ENCODE results near the gene MIER2. TPM values are rescaled to one million over a fixed set of nuclear protein-coding genes. Genes with fewer than 3 reads are reported as not detected.
"Not testable (repeated sequence)": the region's sequence is repeated elsewhere in the genome, so short reads cannot be mapped to it uniquely, and the experiment has no call there.

Gene MIER2
- total RNA-seq, 1 donor from 2014 or later: 27.9 TPM

DNA sequence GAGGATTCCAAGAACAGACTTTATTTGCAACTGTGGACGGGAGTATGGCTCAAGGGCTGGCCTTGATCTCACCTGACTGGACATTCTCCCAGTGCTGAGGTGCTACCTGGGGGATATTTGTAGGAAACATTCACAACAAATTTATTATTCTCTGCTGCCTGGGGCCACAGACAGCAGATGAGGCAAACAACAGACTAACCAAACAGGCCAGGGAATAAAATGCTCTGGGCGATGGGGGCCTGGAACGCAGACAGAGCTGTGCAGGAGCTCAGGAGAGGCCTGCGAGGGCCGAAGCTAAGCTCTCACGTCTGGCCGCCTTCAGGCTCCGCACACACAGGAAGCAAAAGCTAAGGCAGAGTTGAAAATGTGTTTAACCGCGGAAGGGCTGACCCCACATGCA, 61.2 kb downstream of the MIER2 start:
- no peak for DNase-seq (ENCODE audit: low spot score)

DNA sequence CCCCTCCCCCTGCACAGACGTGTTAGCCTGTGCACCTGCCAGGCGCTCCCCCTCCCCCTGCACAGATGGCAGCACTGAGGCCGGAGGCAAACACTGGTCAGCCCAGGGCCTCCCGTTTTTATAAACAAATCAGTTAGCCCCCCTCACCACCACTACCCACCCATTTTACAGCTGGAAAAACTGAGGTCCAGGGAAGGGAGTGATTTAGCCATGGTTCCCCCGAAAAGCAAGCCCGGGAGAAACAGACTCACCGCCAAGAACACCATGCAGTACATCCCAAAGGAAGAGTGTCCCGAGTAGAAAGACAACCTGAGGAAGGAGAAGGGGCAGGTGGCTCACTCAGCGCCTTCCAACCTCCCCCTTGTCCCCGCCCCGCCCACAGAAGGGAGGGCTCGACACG, 62.1 kb downstream of the MIER2 start:
- DNase-seq (ENCODE audit: low spot score): no peak

- DNase-seq (ENCODE audit: low spot score): no peak
Observed at GRCh38 chr19:281992-282391, 62.6 kb downstream of the MIER2 start.

DNA sequence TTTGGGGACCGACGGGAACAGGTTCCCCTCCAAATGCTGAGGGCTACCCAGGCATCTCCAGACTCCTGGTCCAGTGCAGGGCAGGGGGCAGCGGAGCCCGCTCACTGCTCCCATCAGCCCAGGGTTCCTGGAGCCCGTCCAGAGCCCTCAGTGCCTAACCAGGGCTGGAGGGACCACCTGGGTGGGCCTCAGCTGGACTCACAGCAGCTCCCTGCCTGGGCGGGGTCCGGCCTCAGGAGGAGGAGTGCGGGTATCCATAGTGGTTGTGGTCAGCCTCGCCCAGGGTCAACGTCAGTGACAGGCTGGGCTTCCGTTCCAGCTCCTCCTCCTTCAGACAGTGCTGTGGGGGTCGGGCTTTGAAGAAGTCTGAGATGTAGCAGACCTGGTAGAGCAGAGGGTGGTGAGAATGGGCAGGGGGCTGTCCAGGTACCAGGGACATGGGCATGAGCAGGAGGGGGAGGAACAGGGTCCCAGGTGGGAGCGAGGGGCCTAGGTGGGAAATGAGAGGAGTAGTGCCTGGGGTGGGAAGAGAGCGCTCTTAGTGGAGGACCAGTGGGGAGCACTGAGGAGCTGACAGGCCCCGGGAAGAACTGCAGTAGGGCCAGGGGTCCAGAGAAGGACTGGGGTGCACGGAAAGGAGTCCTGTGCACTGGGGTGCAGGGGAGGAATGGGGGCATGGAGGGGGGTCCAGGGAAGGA, 63.3 kb downstream of the MIER2 start:
- DNase-seq (ENCODE audit: low spot score): no peak

- DNase-seq (ENCODE audit: low spot score): no peak
Observed at GRCh38 chr19:280541-281009, 64.0 kb downstream of the MIER2 start.

GRCh38 chr19:279656-280055, 64.9 kb downstream of the MIER2 start:
- no peak for DNase-seq (ENCODE audit: low spot score)

DNA sequence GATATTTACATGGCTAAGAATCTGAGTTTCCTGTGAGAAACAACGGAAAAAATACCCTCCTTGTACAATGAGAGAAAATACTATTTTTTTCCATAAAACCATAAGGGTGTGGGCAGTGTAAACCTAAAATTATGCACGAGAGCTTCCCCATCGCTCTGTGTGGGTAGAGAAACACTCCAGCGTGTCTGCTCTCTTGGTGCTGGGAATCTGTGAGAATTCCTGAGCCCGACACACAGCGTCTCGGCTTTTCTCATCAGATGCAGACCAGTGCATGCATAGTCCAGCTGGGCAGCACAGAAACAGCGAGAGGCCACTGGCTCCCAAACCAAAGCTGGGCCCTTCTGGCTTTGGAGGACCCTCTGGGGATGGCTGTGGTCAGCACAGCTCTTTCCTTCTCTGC, 65.4 kb downstream of the MIER2 start:
- no peak for DNase-seq (ENCODE audit: low spot score)

GRCh38 chr19:277581-278165, 66.9 kb downstream of the MIER2 start:
- DNase-seq (ENCODE audit: low spot score): no peak

GRCh38 chr19:277131-277530, 67.5 kb downstream of the MIER2 start:
- no peak for DNase-seq (ENCODE audit: low spot score)

- DNase-seq (ENCODE audit: low spot score): no peak
Observed at GRCh38 chr19:275958-276646, 68.5 kb downstream of the MIER2 start.

- DNase-seq (ENCODE audit: low spot score): no peak
Observed at GRCh38 chr19:275000-275399, 69.6 kb downstream of the MIER2 start.

GRCh38 chr19:273393-273792, 71.2 kb downstream of the MIER2 start:
- no peak for DNase-seq (ENCODE audit: low spot score)

GRCh38 chr19:271856-272255, 72.7 kb downstream of the MIER2 start:
- DNase-seq (ENCODE audit: low spot score): no peak

DNA sequence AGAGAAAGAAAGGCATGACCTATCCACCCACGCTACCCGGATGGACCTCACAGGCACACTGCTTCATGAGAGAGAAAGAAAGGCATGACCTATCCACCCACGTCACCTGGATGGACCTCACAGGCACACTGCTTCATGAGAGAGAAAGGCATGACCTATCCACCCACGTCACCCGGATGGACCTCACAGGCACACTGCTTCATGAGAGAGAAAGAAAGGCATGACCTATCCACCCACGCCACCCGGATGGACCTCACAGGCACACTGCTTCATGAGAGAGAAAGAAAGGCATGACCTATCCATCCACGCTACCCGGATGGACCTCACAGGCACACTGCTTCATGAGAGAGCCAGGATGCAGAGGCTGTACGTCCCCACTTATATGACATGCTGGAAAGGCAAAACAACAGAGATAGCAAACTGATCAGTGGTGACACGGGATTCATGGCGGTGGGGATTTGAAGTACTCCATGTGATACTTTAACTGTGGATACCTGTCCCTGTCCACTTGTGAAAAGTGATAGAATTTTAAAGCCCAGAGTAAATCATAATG, 73.8 kb downstream of the MIER2 start:
- not testable (repeated sequence) for DNase-seq (ENCODE audit: low spot score)

- DNase-seq (ENCODE audit: low spot score): no peak
Observed at GRCh38 chr19:269241-269640, 75.4 kb downstream of the MIER2 start.

GRCh38 chr19:262125-262524, 82.5 kb downstream of the MIER2 start:
- no peak for DNase-seq (ENCODE audit: low spot score)

DNA sequence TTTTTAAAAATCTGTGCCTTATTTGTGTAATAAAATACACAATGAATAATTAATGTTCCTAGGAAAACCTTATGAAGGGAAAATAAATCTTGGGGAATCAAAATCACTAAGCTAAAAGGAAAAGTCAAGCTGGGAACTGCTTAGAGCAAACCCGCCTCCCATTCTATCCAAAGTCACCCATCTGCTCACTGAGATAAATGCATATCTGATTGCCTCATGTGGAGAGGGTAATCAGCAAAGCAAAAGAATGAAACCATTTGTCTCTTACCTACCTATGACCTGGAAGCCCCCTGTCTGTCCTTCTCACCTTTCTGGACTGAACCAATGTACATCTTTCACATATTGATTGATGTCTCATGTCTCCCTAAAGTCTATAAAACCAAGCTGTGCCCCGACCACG, 87.8 kb downstream of the MIER2 start:
- not testable (repeated sequence) for DNase-seq (ENCODE audit: low spot score)

Other genes with a start within 250 kb of the MIER2 start
- not detected for gene OR4F17, start 237.7 kb downstream of the MIER2 start, total RNA-seq
- 224 TPM for gene PLPP2, start 53.4 kb downstream of the MIER2 start, total RNA-seq
- gene C2CD4C, start 64.4 kb upstream of the MIER2 start, total RNA-seq: 172 TPM
- gene SHC2, start 116.2 kb upstream of the MIER2 start, total RNA-seq: 139 TPM
- gene MADCAM1, start 151.7 kb upstream of the MIER2 start, total RNA-seq: 5.8 TPM
- gene TPGS1, start 162.7 kb upstream of the MIER2 start, total RNA-seq: 33.8 TPM
- 53.3 TPM for gene CDC34, start 187.0 kb upstream of the MIER2 start, total RNA-seq
- gene GZMM, start 199.3 kb upstream of the MIER2 start, total RNA-seq: 2.7 TPM
- gene BSG, start 227.8 kb upstream of the MIER2 start, total RNA-seq: 480 TPM
- 0.40 TPM for gene HCN2, start 245.1 kb upstream of the MIER2 start, total RNA-seq

Measured in mucosa of gallbladder (tissue), 1 donor.